HCT116 (cell line): Measurements from ENCODE around the gene CRYGN. TPM values are rescaled to one million over a fixed set of nuclear protein-coding genes. Genes with fewer than 3 reads are reported as not detected.
A peak's percentile ranks its signal among the peaks of the same experiment; 100 is the strongest.

ENCODE experiments used
- ATAC-seq: fragments of 200-7000 bp; cut with Tn5 transposase; 2 replicates; pipeline ENCODE4 v1.9.1; 2020; ENCODE audit warnings: mild to moderate bottlenecking, moderate library complexity
- BruUV-seq: library from RNA; stranded (reverse); fragments of 400-500 nt; replicated peaks from 2 replicates; lab custom pipeline; 2021; lab: Mats Ljungman, UMichigan
- CTCF ChIA-PET: fragments of 300-600 bp; sonication (Branson Sonifier 250); formaldehyde crosslinking; loops from one replicate; lab custom pipeline; 2021; ENCODE audit warnings: antibody characterized with exemption; lab: Charles Lee
- POLR2A ChIA-PET: fragments of 300-600, 350-600 bp; sonication (Branson Sonifier 250); formaldehyde crosslinking; loops from one replicate; lab custom pipeline; 2021; ENCODE audit warnings: antibody characterized with exemption; lab: Charles Lee
- RAD21 ChIA-PET, 2 experiments: fragments of 300-600 bp; sonication (Branson Sonifier 250); formaldehyde crosslinking; loops; one replicate each; lab custom pipeline; 2023; ENCODE audit warnings: low total read pairs in 2 of 2; ENCODE audit not compliant: uncharacterized antibody in 2 of 2, unreplicated experiment in 2 of 2, low non-redundant PET in 1 of 2; lab: Charles Lee
- DNase-seq: peaks from one replicate; pipeline ENCODE4 v3.0.0-alpha.2; 2010; ENCODE audit warnings: low read depth, low spot score
- H2AFZ ChIP-seq: fragments of 200-600 bp; shearing (Covaris generic), sonication (generic); 2 replicates; pipeline ENCODE4 v1.6.1; 2017; ENCODE audit warnings: low read depth, mixed run types, mixed read lengths, antibody characterized with exemption, low read length; ENCODE audit not compliant: poor library complexity, severe bottlenecking
- H3K27ac ChIP-seq: 2 replicates; pipeline ENCODE4 v1.5.1; 2012; ENCODE audit warnings: low read depth, low read length
- H3K27me3 ChIP-seq: fragments of 200-600 bp; sonication (generic); 2 replicates; pipeline ENCODE4 v1.6.1; 2016; ENCODE audit warnings: mixed run types, low read length, mixed read lengths; ENCODE audit not compliant: insufficient read depth
- H3K36me3 ChIP-seq, 2 experiments: fragments of 200-500 bp in 1 of 2; fragments of 200-600 bp in 1 of 2; sonication (Bioruptor generic) in 1 of 2; sonication (generic) in 1 of 2; 2 replicates each; pipeline versions ENCODE4 v1.5.1 to v1.6.1; 2014 to 2016; ENCODE audit warnings: low read length in 2 of 2, inconsistent platforms in 1 of 2, mixed read lengths in 1 of 2, mixed run types in 1 of 2; ENCODE audit not compliant: insufficient read depth in 2 of 2, control insufficient read depth in 1 of 2
- H3K4me1 ChIP-seq, 2 experiments: fragments of 200-600 bp in 1 of 2; sonication (generic) in 1 of 2; 2 replicates each; pipeline versions ENCODE4 v1.5.1 to v1.6.1; 2012 to 2017; ENCODE audit warnings: low read length in 2 of 2, inconsistent platforms in 1 of 2, mild to moderate bottlenecking in 1 of 2, mixed read lengths in 1 of 2, mixed run types in 1 of 2, moderate library complexity in 1 of 2; ENCODE audit not compliant: insufficient read depth in 2 of 2, control insufficient read depth in 1 of 2
- H3K4me2 ChIP-seq: fragments of 200-600 bp; sonication (generic); 2 replicates; pipeline ENCODE4 v1.6.1; 2017; ENCODE audit warnings: mixed run types, low read length, mixed read lengths
- H3K4me3 ChIP-seq, 2 experiments: fragments of 200-600 bp in 1 of 2; sonication (generic) in 1 of 2; replicated peaks in 1 of 2; 2 replicates each; pipeline ENCODE4 v1.5.1; 2011 to 2016; ENCODE audit warnings: low read length in 2 of 2, control low read depth in 1 of 2, low read depth in 1 of 2, mild to moderate bottlenecking in 1 of 2, mixed read lengths in 1 of 2, mixed run types in 1 of 2
- H3K79me2 ChIP-seq: fragments of 200-600 bp; sonication (generic); 2 replicates; pipeline ENCODE4 v1.6.1; 2017; ENCODE audit warnings: mild to moderate bottlenecking, mixed run types, low read length, moderate library complexity, mixed read lengths; ENCODE audit not compliant: insufficient read depth
- H3K9ac ChIP-seq: fragments of 200-600 bp; sonication (generic); 2 replicates; pipeline ENCODE4 v1.6.1; 2016; ENCODE audit warnings: low read length, mixed read lengths
- H3K9me2 ChIP-seq: fragments of 200-600 bp; sonication (generic), shearing (Covaris generic); 2 replicates; pipeline ENCODE4 v1.6.1; 2017; ENCODE audit warnings: mixed run types, mild to moderate bottlenecking, moderate library complexity; ENCODE audit not compliant: insufficient read depth
- H3K9me3 ChIP-seq, 2 experiments: fragments of 200-500 bp in 1 of 2; fragments of 200-600 bp in 1 of 2; sonication (Bioruptor generic) in 1 of 2; sonication (generic) in 1 of 2; 2 replicates each; pipeline ENCODE4 v1.6.1; 2014 to 2017; ENCODE audit warnings: low read length in 2 of 2, mixed read lengths in 2 of 2, inconsistent platforms in 1 of 2, low read depth in 1 of 2, mild to moderate bottlenecking in 1 of 2, mixed run types in 1 of 2, moderate library complexity in 1 of 2; ENCODE audit not compliant: control insufficient read depth in 1 of 2, insufficient read depth in 1 of 2
- H4K20me1 ChIP-seq: fragments of 200-600 bp; sonication (generic), shearing (Covaris generic); 2 replicates; pipeline ENCODE4 v1.6.1; 2017; ENCODE audit warnings: mixed run types, mild to moderate bottlenecking, moderate library complexity; ENCODE audit not compliant: insufficient read depth
- ATF3 ChIP-seq: IDR thresholded peaks from 2 replicates; pipeline ENCODE4 v1.6.1; 2012
- CBX3 ChIP-seq: IDR thresholded peaks from 2 replicates; pipeline ENCODE4 v1.6.1; 2012; ENCODE audit warnings: low read depth
- CEBPB ChIP-seq: IDR thresholded peaks from 2 replicates; pipeline ENCODE4 v1.6.1; 2012; ENCODE audit warnings: low read depth
- EGR1 ChIP-seq: IDR thresholded peaks from 2 replicates; pipeline ENCODE4 v1.6.1; 2012; ENCODE audit warnings: low read depth
- FOSL1 ChIP-seq: IDR thresholded peaks from 2 replicates; pipeline ENCODE4 v1.6.1; 2012; ENCODE audit warnings: low read depth
- JUND ChIP-seq: IDR thresholded peaks from 2 replicates; pipeline ENCODE4 v1.6.1; 2012
- MAX ChIP-seq: IDR thresholded peaks from 2 replicates; pipeline ENCODE4 v1.6.1; 2012
- POLR2A ChIP-seq: IDR thresholded peaks from 2 replicates; pipeline ENCODE4 v1.7.0; 2011; ENCODE audit warnings: borderline replicate concordance; ENCODE audit not compliant: insufficient read depth, insufficient read length; ENCODE audit errors: extremely low read depth
- POLR2AphosphoS5 ChIP-seq: IDR thresholded peaks from 2 replicates; pipeline ENCODE4 v1.6.1; 2011; ENCODE audit warnings: mild to moderate bottlenecking, low read depth, low read length, moderate library complexity
- REST ChIP-seq: IDR thresholded peaks from 2 replicates; pipeline ENCODE4 v1.6.1; 2012; ENCODE audit warnings: low read depth
- SIN3A ChIP-seq: IDR thresholded peaks from 2 replicates; pipeline ENCODE4 v1.6.1; 2012; ENCODE audit warnings: low read depth
- SP1 ChIP-seq: IDR thresholded peaks from 2 replicates; pipeline ENCODE4 v1.6.1; 2012; ENCODE audit warnings: low read depth
- ZBTB33 ChIP-seq: IDR thresholded peaks from 2 replicates; pipeline ENCODE4 v1.6.1; 2011; ENCODE audit warnings: mild to moderate bottlenecking, low read length, moderate library complexity; ENCODE audit not compliant: insufficient replicate concordance; ENCODE audit errors: extremely low read depth
- ZNF274 ChIP-seq: fragments of 200-500 bp; sonication (Bioruptor generic); IDR thresholded peaks from 2 replicates; pipeline ENCODE4 v1.6.1; 2014; ENCODE audit warnings: mild to moderate bottlenecking, low read depth, low read length, inconsistent platforms
- intact Hi-C: fragments of 100-400 bp; cut with micrococcal nuclease; formaldehyde crosslinking; loops from 2 replicates; pipeline ENCODE4 v1.10.0; 2022
- total RNA-seq: library from RNA; stranded (reverse); gene quantifications from one replicate; pipeline ENCODE4 v1.2.1, GENCODE V29; 2021; ENCODE audit not compliant: unreplicated experiment

The CRYGN gene
- total RNA-seq, 1 experiment from 2014 or later: not detected

- Histone ChIP-seq H3K36me3 (no peaks in the 10 kb centered on the region), H4K20me1 (no peaks in the 10 kb centered on the region), H3K4me2 (peak overlapping the region; percentile 87), H3K4me1 (peaks cover 29 to 38% of the 10 kb centered on the region in 2 experiments), H2AFZ (peak overlapping the region; percentile 59), H3K9me2 (no peaks in the 10 kb centered on the region), H3K9me3 (no peaks in the 10 kb centered on the region), H3K27ac (peak overlapping the region; percentile 50)
- CTCF ChIA-PET: no interaction called here
- DNase-seq: peak; percentile 19
- intact Hi-C loops: no loop called here
- BruUV-seq: no TSS peak
- TF ChIP-seq SP1: peak; percentile 82
- TF ChIP-seq ZNF274: no peak
- TF ChIP-seq CBX3: peak; percentile 67; the same call in 1 of the 2 replicates
- peak; percentile 52; the same call in 1 of the 2 replicates for TF ChIP-seq POLR2AphosphoS5
- TF ChIP-seq FOSL1: peak; percentile 61
- TF ChIP-seq, all 23 proteins: peak for 4
- Histone ChIP-seq H3K27me3 (no peaks in the 10 kb centered on the region), H3K4me3 (peak overlapping the region; percentile 22 to 49), H3K9ac (peak overlapping the region; percentile 53), H3K79me2 (no peaks in the 10 kb centered on the region)
- peak; percentile 89 for ATAC-seq
- POLR2A ChIA-PET: no interaction called here
- RAD21 ChIA-PET: no interaction called here
Measured at GRCh38 chr7:151404216-151405011, 35.5 kb downstream of the CRYGN start.

GRCh38 chr7:151403764-151404163 is 36.2 kb downstream of the CRYGN start:
- Histone ChIP-seq H3K79me2 (no peaks in the 10 kb centered on the region), H3K9ac (peak overlapping the region; percentile 53), H2AFZ (peak overlapping the region; percentile 59), H4K20me1 (no peaks in the 10 kb centered on the region), H3K4me3 (peak overlapping the region; percentile 22 to 49; a peak in 3 of 4 replicates), H3K27ac (peak overlapping the region; percentile 50), H3K36me3 (no peaks in the 10 kb centered on the region), H3K9me3 (no peaks in the 10 kb centered on the region), H3K9me2 (no peaks in the 10 kb centered on the region), H3K27me3 (no peaks in the 10 kb centered on the region), H3K4me2 (peak overlapping the region; percentile 87), H3K4me1 (peaks cover 29 to 38% of the 10 kb centered on the region in 2 experiments)
- intact Hi-C loops: no loop called here
- ChIA-PET RAD21 (no interaction called here), CTCF (no interaction called here), POLR2A (no interaction called here)
- BruUV-seq: no TSS peak
- DNase-seq: peak; percentile 24
- ATAC-seq: peak; percentile 74
- TF ChIP-seq POLR2A (no peak), ZNF274 (no peak), MAX (no peak), ZBTB33 (no peak), JUND (no peak), ATF3 (no peak), SIN3A (no peak), CBX3 (no peak), CEBPB (no peak), EGR1 (no peak), REST (no peak)
